KOPT-K1 (cell line): Measurements from ENCODE around the gene EHBP1.

ENCODE experiments used
- H3K27ac ChIP-seq: fragments of 200-600 bp; sonication (generic); 2 replicates; pipeline ENCODE4 v1.5.1; 2016; ENCODE audit warnings: antibody characterized with exemption, mild to moderate bottlenecking, low read depth, low read length; ENCODE audit not compliant: poor library complexity, severe bottlenecking
- H3K36me3 ChIP-seq: fragments of 200-600 bp; sonication (generic); 2 replicates; pipeline ENCODE4 v1.5.1; 2017; ENCODE audit warnings: antibody characterized with exemption, mild to moderate bottlenecking, low read length, moderate library complexity; ENCODE audit not compliant: insufficient read depth
- H3K9me3 ChIP-seq: fragments of 200-600 bp; sonication (generic); 2 replicates; pipeline ENCODE4 v1.5.1; 2017; ENCODE audit warnings: antibody characterized with exemption, low read length, mild to moderate bottlenecking; ENCODE audit not compliant: insufficient read depth, poor library complexity, severe bottlenecking

Gene EHBP1

DNA sequence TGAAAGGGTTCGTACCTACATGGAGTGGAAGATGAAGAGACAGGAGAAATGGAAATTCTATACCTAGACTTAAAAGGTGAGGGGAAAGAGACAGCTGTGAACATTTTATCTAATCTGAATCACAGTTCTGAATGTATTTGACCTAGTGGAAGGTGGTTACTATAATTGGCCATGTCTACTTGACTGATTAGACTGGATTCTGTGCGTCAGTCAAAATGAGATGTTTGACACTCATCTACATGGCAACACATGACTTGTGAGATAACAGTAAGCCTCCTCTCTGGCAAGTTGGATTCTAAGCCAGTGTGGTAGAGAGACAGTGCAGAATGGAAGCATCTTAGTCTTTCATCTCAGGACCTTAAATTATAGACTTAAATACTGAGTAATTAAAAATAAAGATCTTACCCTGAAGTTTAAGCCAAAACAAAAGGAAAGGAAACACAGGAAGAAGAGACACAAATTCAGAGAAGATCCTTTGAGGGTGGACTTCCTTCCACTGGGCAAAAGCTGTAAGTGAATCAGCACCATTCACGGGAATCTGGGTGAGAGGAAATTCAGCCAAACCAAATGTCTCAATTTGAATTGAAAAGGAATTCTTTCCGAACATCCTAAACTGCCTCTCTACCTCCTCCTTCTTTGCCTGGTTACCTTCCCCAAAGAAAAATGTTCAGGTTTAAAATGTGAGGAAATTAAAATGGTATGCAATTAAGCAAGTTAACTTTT lies 121.6 kb downstream of the EHBP1 start:
- no peak overlapping the region for H3K27ac ChIP-seq
- no peaks in the 10 kb centered on the region for H3K9me3 ChIP-seq
- H3K36me3 ChIP-seq, result peaks cover 8% of the 10 kb centered on the region

DNA sequence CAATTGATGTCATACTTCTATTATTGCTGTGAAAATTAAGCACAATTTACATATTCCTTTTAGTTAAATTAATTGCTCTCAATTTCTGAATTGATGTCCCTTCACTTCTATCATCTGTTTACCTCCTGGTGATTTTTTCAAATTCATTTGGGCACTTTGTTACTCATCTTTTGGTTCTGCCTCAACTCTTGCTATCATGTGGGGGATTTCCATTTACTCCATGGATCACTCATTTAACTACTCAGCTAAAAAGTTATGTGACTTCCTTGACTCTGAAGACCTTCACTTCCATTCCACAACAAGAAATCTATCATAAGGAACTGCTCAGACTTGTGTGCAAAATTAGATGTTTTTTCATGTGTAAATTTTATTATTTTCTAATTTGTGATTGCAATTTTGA lies 126.2 kb downstream of the EHBP1 start:
- Histone ChIP-seq H3K27ac (no peak overlapping the region), H3K9me3 (peaks cover 16% of the 10 kb centered on the region), H3K36me3 (peaks cover 24% of the 10 kb centered on the region)

DNA sequence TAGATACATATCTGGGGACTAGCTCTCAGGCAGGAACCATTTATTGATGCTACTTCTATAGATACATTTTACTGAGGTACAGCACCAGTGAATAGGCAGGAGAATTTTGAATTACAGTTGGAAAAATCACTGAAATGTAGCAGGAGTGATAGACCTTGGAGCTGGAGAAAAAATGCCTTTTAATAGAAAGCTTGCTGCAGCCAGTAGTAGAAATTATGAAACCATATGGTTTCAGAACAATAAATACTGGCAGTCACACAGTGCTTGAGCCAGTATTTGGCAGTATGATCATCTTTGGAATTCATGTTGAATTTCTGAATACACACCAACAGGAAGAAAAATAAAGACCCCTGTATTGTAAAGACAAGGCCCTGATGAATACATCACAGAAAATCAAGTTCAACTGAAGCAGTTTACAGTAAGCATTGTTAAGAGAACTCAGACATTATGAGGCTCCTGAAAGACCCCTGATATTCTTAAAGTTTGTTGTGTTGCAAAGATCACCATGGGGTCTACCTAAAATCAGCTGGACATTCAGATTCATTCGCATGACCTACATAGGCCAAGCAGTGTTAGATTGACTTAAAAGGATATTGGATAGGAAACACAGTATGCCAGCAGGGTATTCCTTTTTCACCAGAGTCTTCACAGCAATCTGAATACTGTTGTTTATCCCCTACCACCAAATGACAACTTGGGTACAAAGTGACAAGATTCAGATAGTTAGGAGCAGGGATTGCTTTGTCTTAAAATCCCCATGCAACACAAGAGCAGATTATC lies 139.0 kb downstream of the EHBP1 start:
- no peak overlapping the region for H3K27ac ChIP-seq

DNA sequence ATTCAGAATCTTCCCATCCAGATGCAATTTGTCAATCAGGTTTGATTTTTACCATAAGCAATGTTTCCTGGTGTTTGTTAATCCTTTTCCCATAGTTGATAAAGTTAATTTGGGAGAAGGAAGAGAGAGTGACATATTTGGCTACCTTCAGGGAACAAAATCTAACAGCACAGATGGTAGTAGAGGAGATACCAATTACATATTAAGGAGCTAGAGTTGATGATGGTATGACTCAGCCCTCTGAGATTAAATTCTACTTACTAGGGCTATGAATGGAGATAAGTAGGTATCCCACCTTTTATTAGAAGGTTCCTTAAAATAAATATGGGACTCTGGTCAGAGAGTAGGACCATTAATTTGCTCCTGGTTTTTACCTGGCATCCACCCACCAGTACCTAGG lies 139.7 kb downstream of the EHBP1 start:
- Histone ChIP-seq H3K36me3 (no peaks in the 10 kb centered on the region), H3K27ac (no peak overlapping the region)

More for the DNA sequence above, 139.0 kb downstream of the EHBP1 start:
- Histone ChIP-seq H3K9me3 (peaks cover 12% of the 10 kb centered on the region), H3K36me3 (no peaks in the 10 kb centered on the region)

DNA sequence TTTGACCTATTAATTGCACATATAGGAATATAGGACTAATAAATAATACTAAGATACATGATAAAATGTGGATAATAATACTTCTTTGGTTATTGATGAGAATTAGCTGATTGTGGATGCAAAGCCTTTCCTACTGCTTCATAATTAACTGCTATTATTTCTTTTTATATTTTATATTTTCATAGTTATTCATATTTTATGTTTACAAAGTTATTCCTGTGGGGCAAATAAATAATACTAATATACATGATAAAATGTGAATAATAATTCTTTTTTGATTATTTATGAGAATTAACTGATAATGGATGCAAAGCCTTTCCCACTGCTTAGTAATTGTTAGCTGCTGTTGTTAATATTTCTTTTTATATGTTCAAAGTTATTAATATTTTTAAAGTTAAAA lies 146.7 kb downstream of the EHBP1 start:
- Histone ChIP-seq H3K36me3 (peaks cover 4% of the 10 kb centered on the region), H3K9me3 (peaks cover 23% of the 10 kb centered on the region), H3K27ac (no peak overlapping the region)

More for the DNA sequence above, 139.7 kb downstream of the EHBP1 start:
- peaks cover 12% of the 10 kb centered on the region for H3K9me3 ChIP-seq

DNA sequence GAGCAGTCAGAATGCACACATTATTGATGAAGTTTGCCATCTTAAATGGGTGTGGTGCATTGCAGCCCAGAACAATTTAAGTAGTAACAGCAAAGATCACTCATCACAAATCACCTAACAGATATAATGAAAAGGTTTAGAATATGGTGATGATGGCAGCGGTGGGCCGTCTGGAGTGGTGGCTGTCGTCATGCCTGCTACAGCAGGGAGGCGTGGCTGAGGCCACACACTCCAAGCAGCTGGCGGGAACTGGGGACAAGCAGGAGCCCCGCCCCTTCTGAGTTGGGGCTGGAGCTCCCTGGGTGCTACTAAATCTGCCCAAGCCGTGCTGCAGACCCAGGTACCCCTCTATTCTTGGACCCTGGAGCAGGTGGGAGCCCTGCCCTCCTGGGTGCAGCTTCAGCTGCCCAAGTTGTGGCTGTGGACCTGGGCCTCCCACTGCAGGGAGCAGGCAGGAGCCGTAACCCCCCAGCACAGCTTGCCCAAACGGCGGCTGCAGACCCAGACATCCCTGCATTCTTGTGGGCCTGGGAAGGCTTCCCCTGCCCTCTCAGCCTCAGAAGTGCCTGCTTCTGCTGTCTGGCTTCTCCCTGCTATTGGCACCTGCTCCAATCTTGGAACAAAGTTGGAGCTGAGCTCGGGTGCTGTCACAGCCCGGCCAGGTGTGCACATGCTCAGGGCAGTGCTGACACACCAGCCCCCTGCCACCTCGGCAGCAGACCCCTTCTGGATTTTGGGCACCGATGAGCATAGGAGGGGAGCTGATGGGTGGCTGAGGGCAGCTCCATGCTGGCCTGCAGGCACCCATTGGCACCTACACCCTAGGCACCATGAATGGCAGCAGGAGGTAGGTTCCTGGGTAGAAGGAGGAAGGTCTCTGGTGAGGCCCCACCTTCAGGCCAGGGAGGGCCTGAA lies 149.3 kb downstream of the EHBP1 start:
- Histone ChIP-seq H3K27ac (no peak overlapping the region), H3K36me3 (peaks cover 4% of the 10 kb centered on the region)

DNA sequence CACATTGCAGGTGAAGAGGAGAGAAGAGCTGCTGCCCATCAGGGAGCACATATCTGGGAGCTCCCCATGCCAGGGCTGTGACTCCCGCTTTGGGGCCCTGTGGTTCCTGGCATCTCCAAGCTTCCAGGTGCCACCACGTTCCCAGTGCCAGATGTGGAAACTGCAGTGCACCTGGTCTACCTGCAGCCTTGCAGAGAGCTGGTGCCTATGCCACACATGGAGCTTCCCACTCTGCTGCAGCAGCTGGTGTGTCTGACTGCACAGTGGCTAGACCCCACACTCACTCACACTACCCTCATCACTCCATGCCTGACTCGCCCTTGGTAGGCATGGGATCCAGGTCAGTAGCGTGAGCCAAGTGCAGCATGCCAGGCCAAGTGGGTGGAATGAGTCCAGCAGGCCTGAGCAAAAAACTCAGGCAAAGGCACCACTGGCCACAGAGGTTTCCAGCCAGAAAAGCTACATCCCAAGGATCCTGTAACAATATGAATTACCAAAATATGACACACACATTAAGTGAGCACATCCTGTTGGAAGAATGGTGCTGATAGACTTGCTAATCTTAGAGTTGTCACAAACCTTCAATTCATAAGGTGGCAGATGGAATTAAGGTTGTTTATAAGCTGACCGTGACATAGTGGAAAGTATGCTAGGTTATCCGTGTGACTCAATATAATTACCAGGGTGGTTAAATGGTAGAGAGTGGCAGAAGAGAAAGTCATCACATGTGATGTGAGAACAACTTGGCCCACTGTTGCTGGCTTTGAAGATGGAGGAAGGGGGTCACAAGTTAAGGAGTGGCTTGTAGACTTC lies 150.9 kb downstream of the EHBP1 start:
- H3K36me3 ChIP-seq, result peaks cover 4% of the 10 kb centered on the region
- H3K9me3 ChIP-seq, result peaks cover 23% of the 10 kb centered on the region
- no peak overlapping the region for H3K27ac ChIP-seq

More for the DNA sequence above, 149.3 kb downstream of the EHBP1 start:
- H3K9me3 ChIP-seq, result peaks cover 23% of the 10 kb centered on the region

DNA sequence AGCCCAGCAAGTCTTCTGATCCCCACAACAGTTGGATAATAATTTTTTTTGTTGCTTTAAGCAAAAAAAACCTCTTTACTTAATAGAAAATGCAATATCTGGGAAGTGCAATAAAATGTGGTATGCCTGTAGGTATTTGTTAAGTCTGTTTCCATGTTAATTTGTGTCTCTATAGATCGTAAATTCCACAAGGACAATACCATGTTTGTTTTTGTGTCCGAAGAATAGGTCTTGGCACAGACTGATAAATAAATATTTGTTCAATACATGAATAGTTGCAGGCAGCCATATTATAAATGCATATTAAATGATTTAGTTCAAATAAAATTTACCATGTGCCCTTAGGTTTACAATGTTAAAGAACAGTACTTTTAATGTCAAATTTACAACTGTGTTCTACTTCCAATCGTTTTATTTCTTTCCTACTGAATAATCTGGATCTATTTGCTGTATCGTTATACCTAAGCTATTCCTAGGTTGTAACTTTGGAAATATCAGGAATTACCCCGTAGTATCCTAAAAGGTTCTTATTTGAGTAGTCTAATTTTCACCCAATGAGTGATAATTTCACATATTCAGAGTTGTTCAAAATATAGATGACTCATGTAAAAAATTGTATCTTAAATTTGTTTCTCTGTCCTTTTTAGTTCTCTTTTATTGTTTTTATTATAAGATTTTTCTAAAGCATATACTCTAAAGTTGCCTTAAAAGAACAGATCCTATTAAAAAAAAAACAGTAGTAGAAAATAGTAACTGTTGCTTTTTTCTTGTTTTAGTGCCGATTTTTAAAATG lies 151.8 kb downstream of the EHBP1 start:
- Histone ChIP-seq H3K36me3 (peaks cover 4% of the 10 kb centered on the region), H3K9me3 (peaks cover 23% of the 10 kb centered on the region), H3K27ac (no peak overlapping the region)

DNA sequence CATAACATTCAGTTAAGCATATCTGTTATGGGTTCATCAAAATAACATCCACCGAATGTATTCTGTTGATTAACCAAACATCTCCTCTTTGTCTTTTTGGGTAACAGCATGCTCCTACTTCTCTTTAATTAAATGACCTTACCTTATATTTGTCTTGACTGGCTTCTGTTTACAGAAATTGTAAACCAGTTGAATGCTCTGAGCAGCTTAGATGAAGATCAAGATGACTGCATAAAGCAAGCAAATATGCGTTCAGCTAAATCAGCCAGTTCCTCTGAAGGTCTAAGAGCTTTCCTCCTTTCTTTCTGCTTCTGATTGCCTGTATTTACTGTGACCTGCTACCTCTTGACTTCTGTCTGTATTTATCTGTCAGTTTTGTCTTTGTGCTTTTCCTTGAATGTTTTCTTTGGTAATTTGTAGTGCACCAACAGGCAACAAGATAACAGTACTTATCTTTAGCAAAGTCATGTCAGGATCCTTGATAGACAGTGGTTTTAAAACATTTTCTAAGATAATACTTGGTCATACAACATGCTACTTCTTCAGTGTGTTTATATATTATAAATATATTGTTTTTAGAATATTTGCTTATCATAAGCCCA lies 152.8 kb downstream of the EHBP1 start:
- Histone ChIP-seq H3K27ac (no peak overlapping the region), H3K9me3 (peaks cover 18% of the 10 kb centered on the region), H3K36me3 (peaks cover 4% of the 10 kb centered on the region)

DNA sequence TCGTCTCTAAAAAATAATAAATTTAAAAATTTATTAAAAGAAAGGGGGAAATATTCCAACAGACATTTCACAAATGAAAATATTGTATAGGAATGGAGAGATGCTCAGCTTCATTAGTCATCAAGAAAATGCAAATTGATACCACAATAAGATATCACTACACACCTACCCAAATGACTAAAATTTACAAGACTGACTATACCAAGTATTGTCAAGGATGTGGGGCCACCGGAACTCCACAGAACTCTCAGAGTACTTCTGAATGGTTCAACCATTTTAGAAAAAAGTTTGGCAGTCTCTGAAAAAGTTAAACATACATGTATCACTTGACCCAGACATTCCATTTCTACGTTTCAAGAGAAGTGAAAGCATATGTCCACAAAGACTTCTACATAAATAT lies 163.4 kb downstream of the EHBP1 start:
- peaks cover 15% of the 10 kb centered on the region for H3K9me3 ChIP-seq
- peaks cover 29% of the 10 kb centered on the region for H3K36me3 ChIP-seq

DNA sequence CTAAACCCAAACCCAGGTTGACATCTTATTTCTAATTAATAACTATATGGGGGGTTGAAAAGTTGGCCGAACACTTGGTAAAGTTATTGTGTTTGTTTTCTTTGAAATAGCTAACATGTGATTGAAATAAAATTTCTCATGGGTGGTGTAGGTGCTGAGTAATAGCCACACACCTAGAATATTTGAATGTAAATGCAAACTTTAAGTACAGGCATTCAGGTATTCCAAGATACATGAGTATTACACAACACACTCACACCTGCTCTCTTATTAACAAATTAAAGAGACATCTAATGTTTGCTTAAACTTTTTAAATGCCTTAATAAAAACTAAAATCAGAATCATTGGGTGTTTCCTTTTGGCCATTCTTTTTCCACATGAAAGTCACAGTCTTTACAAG lies 165.5 kb downstream of the EHBP1 start:
- peaks cover 35% of the 10 kb centered on the region for H3K9me3 ChIP-seq

More for the DNA sequence above, 163.4 kb downstream of the EHBP1 start:
- no peak overlapping the region for H3K27ac ChIP-seq

DNA sequence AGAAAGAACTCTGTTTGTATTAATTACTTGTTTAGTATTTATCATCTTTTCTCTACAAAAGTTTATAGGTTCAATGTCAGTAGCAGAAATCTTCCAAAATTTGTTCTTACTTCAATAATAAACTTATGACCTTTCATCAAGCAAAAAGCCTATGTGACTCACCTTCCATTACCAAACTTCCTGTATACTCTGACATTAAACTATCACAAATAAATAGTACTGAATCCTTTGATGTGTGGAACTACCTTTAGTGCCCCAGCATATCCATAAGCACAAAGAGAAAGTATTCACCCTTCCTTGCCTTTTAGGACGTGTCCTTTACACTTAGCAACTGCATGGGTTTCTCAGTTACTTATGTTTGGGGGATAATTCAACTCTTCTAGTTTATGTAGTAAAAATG lies 166.0 kb downstream of the EHBP1 start:
- Histone ChIP-seq H3K36me3 (peaks cover 35% of the 10 kb centered on the region), H3K9me3 (peaks cover 41% of the 10 kb centered on the region), H3K27ac (no peak overlapping the region)

More for the DNA sequence above, 165.5 kb downstream of the EHBP1 start:
- Histone ChIP-seq H3K27ac (no peak overlapping the region), H3K36me3 (peaks cover 35% of the 10 kb centered on the region)

DNA sequence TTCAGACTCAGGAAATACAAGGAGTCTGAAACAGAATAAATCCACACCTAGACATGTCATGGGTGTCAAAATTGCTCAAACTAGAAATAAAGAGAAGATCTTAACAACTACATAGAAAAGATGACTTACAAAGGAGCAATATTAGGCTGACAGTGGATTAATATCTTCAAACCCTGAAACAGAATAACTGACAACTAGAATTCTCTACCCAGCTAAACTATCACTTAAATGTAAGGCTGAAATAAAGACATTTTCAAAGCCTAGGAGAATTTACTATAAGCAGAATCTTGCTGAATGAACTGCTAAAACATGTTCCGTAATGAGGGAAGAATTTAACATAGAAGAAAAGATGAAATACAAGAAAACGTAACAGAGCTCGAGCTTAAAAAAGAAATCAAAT lies 168.1 kb downstream of the EHBP1 start:
- Histone ChIP-seq H3K9me3 (peaks cover 49% of the 10 kb centered on the region), H3K27ac (no peak overlapping the region), H3K36me3 (peaks cover 39% of the 10 kb centered on the region)
